ENCODE results near the gene DLX6. TPM values are rescaled to one million over a fixed set of nuclear protein-coding genes. Genes with fewer than 3 reads are reported as not detected.
A peak's percentile ranks its signal among the peaks of the same experiment; 100 is the strongest.
"Not testable (repeated sequence)": the region's sequence is repeated elsewhere in the genome, so short reads cannot be mapped to it uniquely, and the experiment has no call there.

DLX6 gene
- total RNA-seq, 1 donor from 2014 or later = not detected

DNA sequence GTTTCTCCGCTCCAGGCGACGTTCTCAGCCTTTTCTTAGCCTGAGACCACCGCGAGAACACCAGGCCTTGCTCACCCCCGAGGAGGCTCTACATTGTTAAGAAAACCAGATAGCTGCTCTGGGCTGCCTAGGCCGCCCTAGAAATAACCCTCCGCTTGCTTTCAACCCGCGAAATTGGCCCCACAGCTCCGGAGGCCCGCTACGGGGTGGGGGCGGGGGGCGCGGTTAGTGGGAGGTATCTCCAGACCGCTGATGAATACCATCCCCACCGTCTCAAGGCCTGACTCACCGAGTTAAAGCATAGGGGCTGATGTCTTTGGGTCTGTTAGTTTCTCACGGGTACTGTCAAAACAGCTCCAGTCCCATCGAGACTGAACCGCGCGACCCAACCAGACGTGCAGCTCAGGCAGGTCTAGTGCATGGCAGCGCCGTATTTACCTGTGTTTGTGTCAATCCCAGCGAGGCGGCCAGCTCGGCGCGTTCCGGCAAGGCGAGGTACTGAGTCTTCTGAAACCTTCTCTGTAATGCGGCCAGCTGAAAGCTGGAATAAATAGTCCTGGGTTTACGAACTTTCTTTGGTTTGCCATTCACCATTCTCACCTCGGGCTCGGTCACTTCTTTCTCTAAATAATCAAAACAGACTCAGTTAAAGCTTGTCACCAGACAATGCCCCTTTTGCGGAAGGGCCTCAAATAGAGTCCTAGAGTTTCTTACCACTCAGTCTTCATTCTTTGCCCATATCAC, 16.6 kb downstream of the DLX6 start:
- no peak for DNase-seq (ENCODE audit: low read depth in 2 of 2)

DNA sequence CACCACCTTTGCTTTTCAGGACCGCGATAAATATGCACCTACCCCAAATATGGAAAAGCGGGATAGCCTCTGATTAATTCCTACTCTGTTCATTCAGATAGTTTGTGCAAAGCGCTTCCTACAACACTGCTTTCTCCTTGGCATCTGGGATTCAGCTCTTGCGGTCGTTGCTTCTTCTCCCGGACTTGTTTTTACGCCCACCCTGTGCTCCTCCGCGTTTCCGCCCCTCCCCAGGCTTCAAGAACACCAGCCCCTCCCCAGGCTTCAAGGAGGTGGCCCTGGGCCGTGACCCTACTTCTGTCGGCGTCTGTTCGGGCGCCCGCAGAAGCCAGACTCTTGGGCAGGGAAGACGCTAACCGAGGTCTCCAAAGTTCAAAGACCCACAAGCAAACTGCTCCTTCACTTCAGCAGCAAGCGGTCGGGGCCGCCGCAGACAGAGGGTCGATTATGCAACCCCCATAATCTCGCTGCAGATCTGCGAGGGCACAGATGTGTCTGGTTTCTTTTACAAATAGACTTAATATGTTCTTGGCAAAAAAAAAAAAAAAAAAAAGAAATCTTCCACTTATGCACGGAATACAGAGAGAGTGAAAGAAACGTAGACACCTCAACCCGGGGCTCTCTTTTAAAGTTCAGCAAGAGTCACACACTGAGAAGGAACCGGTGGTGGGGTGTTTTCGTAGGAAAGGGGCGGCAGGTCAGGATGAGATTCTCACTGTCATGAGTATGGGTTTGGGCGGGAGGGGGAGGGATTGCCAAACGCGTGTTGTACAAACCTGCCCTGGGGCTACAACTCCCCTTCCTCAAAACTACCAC, 17.3 kb downstream of the DLX6 start:
- DNase-seq (ENCODE audit: low read depth in 2 of 2) = no peak

DNA sequence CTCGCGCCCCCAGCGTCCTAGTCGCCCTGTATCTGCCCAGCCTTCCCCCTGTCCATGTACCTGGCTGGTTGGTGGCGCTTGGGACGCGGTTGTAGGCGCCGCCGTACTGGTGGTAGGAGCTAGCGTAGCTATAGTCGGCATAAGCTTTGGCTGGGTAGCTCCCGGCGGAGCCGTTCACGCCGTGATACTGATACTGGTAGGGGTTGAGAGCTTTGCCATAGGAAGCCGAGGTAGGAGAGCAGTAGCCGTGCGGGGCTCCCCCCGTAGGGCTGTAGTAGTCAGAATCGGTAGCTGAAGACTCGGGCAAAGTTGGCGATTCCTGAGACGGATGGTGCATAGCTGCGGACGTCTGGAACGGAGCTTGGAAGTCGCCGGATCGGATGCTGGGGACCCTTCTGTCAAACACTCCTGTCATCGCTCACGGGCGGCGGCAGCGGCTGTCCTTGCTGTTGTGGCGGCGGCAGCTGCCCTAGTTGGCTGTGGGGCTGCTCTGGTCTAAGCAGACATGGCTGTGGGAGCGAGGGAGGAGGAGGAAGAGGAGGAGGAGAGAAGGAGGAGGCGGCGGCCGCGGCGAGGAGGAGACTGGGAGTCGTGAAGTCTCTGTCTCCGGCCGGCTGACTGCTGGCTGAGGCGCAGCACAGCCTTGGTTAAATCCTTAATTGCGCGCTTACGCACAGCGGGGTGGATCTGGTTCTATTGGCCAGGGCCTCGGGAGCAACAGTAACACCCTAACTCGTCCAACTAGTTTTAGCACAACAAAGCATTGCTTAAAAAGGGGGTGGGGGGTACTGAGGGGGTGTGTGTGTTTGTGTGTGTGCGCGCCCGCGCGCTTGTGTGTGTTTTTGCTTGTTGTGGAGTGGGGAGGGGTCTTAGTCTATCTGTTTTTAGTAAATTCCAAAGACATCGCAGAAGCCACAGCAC, 19.1 kb downstream of the DLX6 start, which contains the start of gene DLX5:
DLX5 (minus strand) TSS at position 623 of the 921 bp plus-strand sequence; CDS start at position 415, 208 bp downstream.
- DNase-seq (ENCODE audit: low read depth in 2 of 2) = peak in 1 of 2 donors; percentile 14

DNA sequence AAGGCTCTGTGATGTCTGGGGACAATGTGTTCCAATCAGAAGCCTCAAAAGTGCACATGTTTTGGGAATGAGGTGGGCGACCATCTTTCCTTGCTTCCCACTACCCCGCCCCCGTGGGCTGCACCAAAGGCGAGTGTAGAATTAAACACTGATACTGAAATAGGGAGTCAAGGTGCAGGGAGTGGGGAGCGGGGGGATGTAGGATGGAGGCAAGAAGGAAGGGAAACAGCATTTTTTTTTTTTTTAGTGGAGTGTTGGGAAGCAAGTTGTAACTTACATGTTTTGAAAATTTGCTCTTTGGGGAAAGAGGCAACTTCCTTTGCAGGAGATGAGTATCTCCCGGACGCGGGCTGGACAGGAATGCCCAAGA, 19.8 kb downstream of the DLX6 start:
- DNase-seq (ENCODE audit: low read depth in 2 of 2) = no peak

DNA sequence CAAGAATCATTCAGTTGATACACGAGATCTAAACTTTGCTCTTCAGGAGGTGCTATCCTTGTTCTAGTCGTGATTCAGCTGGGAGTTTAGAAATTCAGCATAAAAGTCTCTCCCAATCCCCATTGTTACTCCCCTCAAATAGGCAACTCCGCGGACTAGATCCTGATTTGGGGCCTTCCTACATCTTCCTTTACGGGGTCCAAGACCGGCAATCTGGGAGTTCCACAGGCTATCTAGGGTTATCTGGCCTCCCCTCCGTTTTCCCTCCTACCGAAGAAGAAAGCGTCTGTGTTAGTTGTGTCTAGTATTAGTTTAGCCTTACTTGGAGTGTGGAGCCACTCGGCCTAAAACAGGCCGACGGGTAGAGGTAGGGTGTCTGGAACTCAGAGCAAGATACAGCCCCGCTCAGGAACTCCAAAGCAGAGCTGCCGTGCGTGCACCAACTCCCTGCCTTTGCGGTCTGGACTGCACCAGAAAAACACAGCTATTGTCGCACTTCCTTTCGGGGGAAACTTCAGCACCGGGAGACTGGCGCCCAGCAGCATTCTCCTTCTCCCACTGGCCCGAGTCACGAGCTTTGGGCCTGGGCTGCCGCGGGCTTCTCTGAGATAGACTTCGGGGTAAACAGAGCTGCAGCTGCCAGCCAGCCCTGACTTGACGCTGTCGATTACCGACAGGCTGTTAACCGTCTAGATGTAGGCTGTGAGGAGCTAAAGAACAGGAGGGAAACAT, 20.8 kb downstream of the DLX6 start:
- peak; percentile 23 to 43 for DNase-seq (ENCODE audit: low read depth in 2 of 2)

DNA sequence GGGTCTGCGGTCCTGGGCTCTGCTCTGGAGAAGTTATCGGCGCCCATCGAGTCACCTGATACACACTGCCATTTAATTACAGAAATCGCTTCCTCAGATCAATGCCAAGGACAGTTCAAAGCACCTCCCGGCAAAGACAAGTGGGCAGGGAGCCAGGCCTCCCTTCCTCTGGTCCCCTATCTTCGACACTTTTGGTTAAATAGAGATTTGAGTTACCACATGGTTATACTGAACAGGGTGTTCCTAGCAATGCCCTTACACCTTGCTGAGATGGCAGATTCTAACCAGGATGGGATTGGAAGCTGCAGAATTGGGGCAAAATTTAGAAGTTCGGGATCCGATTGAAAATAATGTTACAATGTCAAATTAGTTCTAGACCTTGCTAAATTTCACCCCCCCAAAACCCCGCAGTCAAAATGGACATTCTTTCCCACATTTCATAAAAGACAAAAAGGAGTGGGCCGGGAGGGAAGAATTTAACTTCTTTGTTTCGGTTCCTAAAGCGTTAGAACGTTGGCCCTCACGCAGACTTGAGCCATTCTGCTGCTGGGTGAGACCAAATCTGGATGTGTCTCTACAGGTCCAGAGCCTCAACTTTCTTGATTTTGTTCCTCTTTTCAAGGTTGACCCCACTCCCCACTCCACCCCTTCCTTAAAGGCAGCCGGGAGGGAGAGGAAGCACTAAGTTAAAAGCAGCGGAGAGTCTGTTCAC, 21.5 kb downstream of the DLX6 start:
- DNase-seq (ENCODE audit: low read depth in 2 of 2) = no peak

DNA sequence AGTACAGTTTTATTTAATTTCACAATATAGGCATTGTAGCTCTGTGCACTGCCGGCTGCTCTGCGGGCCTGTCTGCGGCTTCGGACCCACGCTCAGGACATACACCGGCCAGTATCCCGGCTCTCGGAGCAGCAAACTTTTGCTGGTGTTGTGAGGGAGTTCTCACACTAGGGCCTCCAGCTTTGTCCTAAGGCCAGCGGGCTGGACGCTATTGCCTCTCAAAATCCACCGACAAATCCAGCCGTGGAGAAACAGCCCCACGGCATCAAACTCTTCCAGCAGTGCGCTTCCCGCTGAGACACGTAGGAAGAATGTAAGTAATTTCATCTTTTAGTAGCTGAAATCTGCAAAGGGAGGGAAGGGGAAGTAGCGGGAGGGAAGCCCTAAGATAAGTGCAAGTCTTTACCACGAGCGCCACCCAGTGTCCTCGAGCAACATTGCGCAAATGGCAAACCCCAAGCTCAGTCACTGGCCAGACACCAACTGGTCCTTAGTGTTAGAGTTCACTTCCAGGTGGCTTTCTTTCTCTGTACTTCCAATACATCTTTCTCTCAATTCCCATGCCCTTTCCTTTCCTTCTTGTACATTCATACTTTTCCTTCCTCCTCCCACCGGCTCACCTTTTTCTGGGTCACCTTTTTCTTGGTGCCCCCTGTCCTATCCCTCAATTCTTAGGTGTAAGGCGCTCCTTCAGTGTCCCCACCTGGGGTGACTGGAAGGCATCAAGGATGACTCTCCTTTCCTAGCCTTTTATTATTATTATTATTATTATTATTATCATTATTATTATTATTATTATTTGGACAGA, 22.3 kb downstream of the DLX6 start:
- peak; percentile 80 to 81 for DNase-seq (ENCODE audit: low read depth in 2 of 2)

DNA sequence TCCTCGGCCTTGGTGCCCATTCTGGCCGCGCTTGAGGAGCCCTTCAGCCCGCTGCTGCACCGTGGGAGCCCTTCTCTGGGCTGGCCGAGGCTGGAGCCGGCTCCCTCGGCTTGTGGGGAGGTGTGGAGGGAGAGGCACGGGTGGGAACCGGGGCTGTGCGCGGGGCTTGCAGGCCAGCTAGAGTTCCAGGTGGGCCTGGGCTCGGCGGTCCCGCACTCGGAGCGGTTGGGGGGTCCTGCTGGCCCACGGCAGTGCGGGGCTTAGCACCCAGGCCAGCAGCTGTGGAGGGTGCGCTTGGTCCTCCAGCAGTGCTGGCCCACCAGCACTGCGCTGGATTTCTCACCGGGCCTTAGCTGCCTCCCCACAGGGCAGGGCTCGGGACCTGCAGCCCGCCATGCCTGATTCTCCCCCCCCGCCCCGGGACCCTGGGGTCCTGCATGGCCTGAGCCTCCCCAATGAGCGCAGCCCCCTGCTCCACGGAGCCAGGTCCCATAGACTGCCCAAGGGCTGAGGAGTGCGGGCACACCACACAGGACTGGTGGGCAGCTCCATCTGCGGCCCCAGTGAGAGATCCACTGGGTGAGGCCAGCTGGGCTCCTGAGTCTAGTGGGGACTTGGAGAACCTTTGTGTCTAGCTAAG, 29.0 kb downstream of the DLX6 start:
- not testable (repeated sequence) for DNase-seq (ENCODE audit: low read depth in 2 of 2)

DNA sequence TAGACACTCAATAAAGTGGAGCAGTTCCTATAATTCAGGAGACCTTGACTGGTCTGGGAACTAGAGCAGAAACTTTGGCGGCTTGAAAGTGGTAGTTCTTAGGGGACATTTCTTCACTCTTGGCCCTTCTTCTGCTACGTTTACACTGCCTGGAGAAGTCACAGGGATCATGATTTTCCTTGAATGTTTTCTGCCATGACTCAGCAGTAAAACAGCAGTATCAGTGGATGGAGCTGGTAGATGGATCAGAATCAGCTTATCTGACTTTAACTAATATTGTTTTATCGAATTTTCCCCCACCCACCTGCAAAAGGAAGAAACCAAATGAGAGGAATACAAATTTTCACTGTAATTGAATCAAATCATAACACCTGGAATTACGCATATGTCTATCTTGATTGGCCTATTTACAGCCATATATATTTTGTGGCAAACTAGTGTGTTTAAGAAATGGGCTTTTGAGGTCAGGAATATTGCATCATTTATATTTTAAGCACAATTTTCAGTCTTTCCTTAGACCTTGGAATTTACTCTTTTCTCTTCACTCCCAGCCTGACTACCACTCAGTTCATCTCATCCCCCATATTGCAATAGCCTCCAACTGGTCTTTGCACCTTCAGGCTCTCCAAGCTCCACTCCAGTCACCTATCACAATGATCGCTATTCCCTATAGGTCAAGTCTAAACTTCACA, 34.2 kb downstream of the DLX6 start:
- no peak for DNase-seq (ENCODE audit: low read depth in 2 of 2)

DNA sequence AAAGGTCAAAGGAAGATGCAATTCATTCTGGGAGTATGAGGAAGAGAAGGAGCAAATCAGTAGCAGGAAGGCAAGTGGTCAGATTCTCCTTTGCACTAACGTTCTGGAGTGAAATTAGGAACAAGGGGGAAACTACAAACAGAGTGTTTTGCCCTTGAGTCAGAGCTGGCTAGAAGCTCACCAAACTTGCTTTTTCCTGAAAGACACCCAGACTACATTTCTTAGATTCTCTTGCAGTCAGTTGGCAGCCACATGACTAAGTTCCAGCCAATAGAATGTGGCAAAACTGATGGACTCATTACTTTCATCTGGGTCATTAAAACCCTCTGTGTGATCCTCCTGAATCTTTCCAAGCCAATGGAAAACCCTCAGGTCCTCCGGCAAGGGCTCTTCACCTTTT, 37.9 kb downstream of the DLX6 start:
- no peak for DNase-seq (ENCODE audit: low read depth in 2 of 2)

Other genes starting within 250 kb of the DLX6 start
- not detected in 2 replicates for gene DLX5, start 19.3 kb downstream of the DLX6 start, total RNA-seq
- gene SDHAF3, start 112.1 kb downstream of the DLX6 start, total RNA-seq = 1.6 and 3.3 TPM in 2 replicates